AG04449 (cell line): Measurements from ENCODE around the gene CHCHD6.

Experiments used
- CTCF ChIA-PET: fragments of 350-600 bp; formaldehyde crosslinking; extraction: SDS; loops from one replicate; lab custom pipeline; 2021; ENCODE audit warnings: antibody characterized with exemption; lab: Yijun Ruan, JAX
- POLR2A ChIA-PET: fragments of 400-600, 350-600 bp; formaldehyde crosslinking; extraction: SDS; loops from one replicate; lab custom pipeline; 2020; ENCODE audit warnings: antibody characterized with exemption, inconsistent platforms; lab: Yijun Ruan, JAX
- DNase-seq: peaks from one replicate; pipeline ENCODE4 v3.0.0-alpha.2; 2010; ENCODE audit warnings: low read depth, low spot score
- H3K4me3 ChIP-seq: 2 replicates; pipeline ENCODE4 v1.5.1; 2011; ENCODE audit warnings: low read depth, mild to moderate bottlenecking, control low read depth, low read length
- TF ChIP-seq, protein P1 (sequence below): IDR thresholded peaks from one replicate; pipeline ENCODE4 v1.5.1; 2011; ENCODE audit warnings: mild to moderate bottlenecking, moderate library complexity, low read length, control low read depth, inconsistent platforms; ENCODE audit not compliant: insufficient read depth; ENCODE audit errors: missing control alignments

CHCHD6 gene

DNA sequence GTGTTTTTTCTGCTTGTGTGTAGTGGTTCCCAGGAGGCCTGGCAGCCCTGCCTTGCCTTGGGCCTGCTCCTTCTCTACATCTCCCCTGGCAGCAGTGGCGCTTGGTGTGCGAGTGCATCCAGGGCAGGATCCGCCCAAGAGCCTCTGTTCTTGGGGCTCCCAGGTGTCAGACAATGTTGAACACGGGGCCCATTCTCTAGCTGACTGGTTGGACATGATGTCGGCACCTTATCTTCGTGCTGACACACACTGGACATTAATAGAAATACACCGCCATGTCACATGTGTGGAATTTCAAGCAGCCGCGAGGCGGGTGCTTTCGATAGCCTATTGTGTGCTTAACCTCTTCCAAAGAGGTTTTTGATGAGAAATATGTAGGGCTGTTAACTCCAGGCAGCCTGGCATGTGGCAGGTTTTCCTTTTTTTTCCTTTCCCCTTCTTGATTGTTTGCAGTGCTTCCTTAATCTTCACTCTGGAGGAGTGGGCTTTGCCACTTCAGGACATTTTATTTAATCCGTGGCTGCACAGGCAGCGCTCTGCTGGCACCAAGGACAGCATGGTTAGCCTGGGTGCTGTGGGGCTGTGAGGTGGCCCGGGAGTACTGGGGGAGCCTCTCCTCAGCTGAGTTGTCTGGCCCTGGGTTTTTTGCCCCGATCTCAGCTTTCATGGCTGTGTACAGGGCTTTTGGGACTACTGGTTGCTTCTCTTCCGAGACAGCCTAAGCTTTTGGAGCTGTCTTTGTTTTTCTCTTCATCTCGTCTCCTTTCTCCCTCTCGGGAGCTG, 42.5 kb downstream of the CHCHD6 start:
- TF ChIP-seq, protein P1, sequence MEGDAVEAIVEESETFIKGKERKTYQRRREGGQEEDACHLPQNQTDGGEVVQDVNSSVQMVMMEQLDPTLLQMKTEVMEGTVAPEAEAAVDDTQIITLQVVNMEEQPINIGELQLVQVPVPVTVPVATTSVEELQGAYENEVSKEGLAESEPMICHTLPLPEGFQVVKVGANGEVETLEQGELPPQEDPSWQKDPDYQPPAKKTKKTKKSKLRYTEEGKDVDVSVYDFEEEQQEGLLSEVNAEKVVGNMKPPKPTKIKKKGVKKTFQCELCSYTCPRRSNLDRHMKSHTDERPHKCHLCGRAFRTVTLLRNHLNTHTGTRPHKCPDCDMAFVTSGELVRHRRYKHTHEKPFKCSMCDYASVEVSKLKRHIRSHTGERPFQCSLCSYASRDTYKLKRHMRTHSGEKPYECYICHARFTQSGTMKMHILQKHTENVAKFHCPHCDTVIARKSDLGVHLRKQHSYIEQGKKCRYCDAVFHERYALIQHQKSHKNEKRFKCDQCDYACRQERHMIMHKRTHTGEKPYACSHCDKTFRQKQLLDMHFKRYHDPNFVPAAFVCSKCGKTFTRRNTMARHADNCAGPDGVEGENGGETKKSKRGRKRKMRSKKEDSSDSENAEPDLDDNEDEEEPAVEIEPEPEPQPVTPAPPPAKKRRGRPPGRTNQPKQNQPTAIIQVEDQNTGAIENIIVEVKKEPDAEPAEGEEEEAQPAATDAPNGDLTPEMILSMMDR = no peak
- H3K4me3 ChIP-seq = no peak overlapping the region
- ChIA-PET POLR2A (no interaction called here), CTCF (interaction anchor here (1.3 to 13.9 kb wide), 5 partner anchors 9 to 613 kb away, joined by 3 to 211 read pairs (median 3); partner anchors contain the start of gene PLXNA1)
- DNase-seq = peak; percentile 16

DNA sequence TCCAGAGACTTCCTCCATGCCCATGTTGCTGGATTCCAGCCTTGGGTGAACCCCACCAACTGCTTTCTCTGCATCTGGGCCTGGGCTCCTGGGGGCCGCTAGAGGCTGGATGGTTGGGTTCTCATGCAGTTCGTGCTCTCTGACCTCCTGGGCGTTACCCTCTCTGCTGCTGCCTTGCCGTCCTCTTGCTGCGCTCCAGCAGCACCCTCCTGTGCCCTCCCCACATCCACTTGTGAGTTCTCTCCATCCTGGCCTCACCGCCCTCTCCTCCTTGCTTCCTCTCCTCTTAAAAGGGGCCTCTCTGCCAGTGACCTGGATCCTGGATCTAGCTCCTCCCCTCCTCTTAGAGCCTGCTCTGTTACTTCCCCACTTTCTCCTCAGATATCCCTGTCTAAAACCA, 43.7 kb downstream of the CHCHD6 start:
- POLR2A ChIA-PET = no interaction called here
- CTCF ChIA-PET = interaction anchor here (0.9 to 13.9 kb wide), 6 partner anchors 8 to 708 kb away, joined by 3 to 211 read pairs (median 3); partner anchors contain the start of gene PLXNA1

DNA sequence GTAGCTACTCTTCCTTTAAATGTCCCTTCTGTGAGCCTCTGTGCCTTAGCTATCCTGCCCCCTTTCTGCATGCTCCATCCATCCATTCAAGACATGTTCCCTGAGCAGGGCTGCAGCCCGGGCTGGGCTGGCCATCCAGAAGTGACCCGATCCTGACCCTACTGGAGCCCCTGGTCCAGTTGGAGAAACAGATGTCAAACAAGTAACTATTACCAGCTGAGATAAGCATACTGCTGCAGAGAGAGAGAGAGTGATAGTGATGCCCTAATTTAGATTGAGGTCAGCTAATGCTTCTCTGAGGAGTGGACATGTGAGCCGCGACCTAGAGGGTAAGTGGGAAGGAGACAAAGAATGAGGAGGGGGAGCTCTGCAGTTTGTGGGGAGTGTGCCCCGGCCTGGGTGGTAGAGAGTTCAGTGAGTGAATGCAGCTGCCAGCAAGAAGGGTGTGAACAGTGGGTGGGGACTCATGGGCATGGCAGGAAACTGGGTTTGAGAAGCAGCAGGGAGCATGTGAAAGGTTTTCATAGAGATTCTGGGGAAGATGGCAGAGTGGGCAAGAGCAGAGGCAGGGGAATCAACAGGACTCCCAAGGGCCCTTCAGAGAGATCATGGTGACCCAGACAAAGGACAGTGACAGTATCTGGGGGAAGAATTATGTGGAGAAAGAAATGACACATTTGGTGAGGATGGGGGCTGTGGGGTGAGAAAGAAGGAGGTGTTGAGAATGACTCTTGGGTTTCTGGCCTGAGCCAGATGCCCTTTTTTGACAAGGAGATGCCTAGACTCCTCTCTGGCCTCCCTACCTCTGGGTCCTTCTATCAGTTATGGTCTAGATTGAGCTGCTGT, 44.9 kb downstream of the CHCHD6 start:
- TF ChIP-seq, protein P1 = no peak
- CTCF ChIA-PET = interaction anchor here (0.7 to 13.9 kb wide), 3 partner anchors 9 to 234 kb away, joined by 3 to 211 read pairs (median 3); partner anchors contain the start of gene PLXNA1
- H3K4me3 ChIP-seq = no peak overlapping the region
- POLR2A ChIA-PET = interaction anchor here (0.7 kb wide), 1 partner anchor 247 kb away, joined by 3 read pairs; no protein-coding TSS in a partner anchor
- DNase-seq = no peak

More for the DNA sequence above, 43.7 kb downstream of the CHCHD6 start:
- no peak overlapping the region for H3K4me3 ChIP-seq
- no peak for DNase-seq
- TF ChIP-seq, protein P1 = no peak

DNA sequence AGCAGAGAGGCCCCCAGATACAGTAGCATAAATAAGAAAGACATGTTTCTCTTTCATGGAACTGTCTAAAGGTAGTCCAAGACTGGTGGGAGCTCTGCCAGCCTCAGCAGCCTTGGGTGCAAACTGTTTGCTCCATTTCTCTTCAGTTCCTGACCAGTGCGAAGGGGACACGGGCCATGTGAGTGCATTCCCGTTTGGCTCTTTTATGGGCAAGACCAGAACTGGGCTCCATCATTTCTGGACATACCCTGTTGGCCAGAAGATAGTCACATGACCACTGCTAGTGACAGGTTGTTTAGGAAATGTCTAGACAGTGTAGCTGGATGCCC, 45.5 kb downstream of the CHCHD6 start:
- no peak overlapping the region for H3K4me3 ChIP-seq
- DNase-seq = no peak
- ChIA-PET CTCF (interaction anchor here (1.1 to 13.9 kb wide), 5 partner anchors 9 to 254 kb away, joined by 3 to 211 read pairs (median 27); partner anchors contain the start of gene PLXNA1), POLR2A (interaction anchor here (0.7 kb wide), 1 partner anchor 246 kb away, joined by 3 read pairs; no protein-coding TSS in a partner anchor)
- TF ChIP-seq, protein P1 = no peak

DNA sequence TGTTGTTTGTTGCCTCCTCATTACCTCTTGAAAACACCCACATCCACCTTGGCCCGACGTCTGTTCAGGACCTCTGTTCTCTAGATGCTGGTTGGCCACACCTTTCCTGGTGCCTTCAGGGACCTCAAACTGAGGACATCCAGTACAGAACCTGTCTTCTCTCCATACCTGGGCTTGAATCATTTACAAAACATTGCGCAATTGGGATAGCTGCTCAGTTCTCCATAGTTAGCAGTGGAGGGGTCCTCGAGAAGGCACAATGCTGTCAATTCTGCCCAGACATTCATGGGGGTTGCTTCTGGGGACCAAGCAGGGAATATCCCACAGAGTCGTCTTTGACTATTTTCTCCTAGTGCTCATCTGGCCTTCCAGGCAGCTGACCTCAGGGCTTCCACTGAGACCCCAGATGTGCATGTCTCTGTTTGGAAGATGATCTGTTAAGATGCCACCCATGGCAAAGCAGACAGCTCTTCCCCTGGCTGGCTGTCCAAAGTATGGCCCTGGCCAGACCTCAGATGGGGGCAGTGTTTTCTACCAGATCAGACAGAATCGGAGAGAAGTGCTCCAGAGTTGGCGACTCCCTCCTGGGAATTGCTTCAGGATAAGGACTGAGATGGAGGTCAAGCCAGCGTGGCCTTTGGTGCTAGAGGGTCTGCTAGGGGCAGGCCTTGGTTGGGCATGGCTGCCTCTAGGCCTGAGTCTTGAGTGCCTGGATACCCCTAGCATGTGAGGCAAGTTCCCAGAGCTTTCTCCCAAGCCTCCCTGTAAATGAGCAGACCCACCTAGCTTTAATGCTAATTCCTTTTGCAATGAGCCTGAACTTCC, 46.1 kb downstream of the CHCHD6 start:
- TF ChIP-seq, protein P1 = no peak
- CTCF ChIA-PET = interaction anchor here (0.9 to 13.9 kb wide), 14 partner anchors 8 to 804 kb away, joined by 3 to 211 read pairs (median 6); partner anchors contain the start of gene PLXNA1
- no peak overlapping the region for H3K4me3 ChIP-seq
- no peak for DNase-seq
- POLR2A ChIA-PET = no interaction called here
